Measurements from ENCODE around the gene AGA. TPM values are rescaled to one million over a fixed set of nuclear protein-coding genes. Genes with fewer than 3 reads are reported as not detected.

AGA gene
- total RNA-seq, 1 experiment from 2014 or later: 13.8 TPM

DNA sequence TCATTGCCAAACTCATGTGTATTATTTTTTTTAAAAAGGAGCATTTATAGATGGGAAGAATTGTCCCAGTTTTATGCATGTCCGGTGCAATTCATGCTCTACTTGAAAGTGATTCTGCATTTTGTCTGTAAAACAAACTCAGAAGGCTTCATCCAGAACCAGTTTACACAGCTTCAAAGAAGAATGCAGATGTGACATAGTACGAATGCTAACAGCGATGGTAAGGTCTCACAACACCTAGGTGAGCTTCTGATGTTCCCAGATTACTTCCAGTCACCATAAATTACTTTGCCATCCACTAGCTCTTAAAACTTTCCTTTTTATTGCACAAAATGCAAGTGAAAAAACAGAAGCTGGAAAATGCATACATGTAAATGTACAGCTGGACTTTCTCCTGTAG, 41.5 kb upstream of the AGA start:
- no peaks in the 10 kb centered on the region for H3K36me3 ChIP-seq (ENCODE audit: low read depth)
- no peak for TF ChIP-seq EZH2 (IDR thresholded peaks at IDR 0.05; ENCODE audit: low read depth)
- TF ChIP-seq, protein P1, sequence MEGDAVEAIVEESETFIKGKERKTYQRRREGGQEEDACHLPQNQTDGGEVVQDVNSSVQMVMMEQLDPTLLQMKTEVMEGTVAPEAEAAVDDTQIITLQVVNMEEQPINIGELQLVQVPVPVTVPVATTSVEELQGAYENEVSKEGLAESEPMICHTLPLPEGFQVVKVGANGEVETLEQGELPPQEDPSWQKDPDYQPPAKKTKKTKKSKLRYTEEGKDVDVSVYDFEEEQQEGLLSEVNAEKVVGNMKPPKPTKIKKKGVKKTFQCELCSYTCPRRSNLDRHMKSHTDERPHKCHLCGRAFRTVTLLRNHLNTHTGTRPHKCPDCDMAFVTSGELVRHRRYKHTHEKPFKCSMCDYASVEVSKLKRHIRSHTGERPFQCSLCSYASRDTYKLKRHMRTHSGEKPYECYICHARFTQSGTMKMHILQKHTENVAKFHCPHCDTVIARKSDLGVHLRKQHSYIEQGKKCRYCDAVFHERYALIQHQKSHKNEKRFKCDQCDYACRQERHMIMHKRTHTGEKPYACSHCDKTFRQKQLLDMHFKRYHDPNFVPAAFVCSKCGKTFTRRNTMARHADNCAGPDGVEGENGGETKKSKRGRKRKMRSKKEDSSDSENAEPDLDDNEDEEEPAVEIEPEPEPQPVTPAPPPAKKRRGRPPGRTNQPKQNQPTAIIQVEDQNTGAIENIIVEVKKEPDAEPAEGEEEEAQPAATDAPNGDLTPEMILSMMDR (conservative IDR thresholded peaks at IDR 0.05): no peak
- H3K9me3 ChIP-seq (ENCODE audit: insufficient read depth, low read depth): no peaks in the 10 kb centered on the region
- no peak overlapping the region for H3K27ac ChIP-seq
- peaks cover 17% of the 10 kb centered on the region for H3K4me1 ChIP-seq (replicated peaks; ENCODE audit: insufficient read depth)
- H4K20me1 ChIP-seq (ENCODE audit: insufficient read depth): no peaks in the 10 kb centered on the region
- BruUV-seq (replicated peaks): no TSS peak
- CTCF ChIA-PET: no interaction called here
- no peaks in the 10 kb centered on the region for H3F3A ChIP-seq (ENCODE audit: insufficient read depth, low read depth)
- H3K79me2 ChIP-seq (ENCODE audit: low read depth): no peaks in the 10 kb centered on the region
- H3K4me2 ChIP-seq: no peak overlapping the region
- no peaks in the 10 kb centered on the region for H3K27me3 ChIP-seq (ENCODE audit: insufficient read depth, low read depth)
- POLR2A ChIA-PET (ENCODE audit: unreplicated experiment): no interaction called here
- no peak for DNase-seq
- H3K4me3 ChIP-seq: no peak overlapping the region
- no peaks in the 10 kb centered on the region for H3K9me2 ChIP-seq (ENCODE audit: insufficient read depth)
- no peak overlapping the region for H2AFZ ChIP-seq
- intact Hi-C loops (cut with micrococcal nuclease; ENCODE audit: unreplicated experiment): no loop called here

- DNase-seq: no peak
- CTCF ChIA-PET: no interaction called here
- H3K36me3 ChIP-seq (ENCODE audit: low read depth): no peaks in the 10 kb centered on the region
- no peaks in the 10 kb centered on the region for H3K79me2 ChIP-seq (ENCODE audit: low read depth)
- no peak overlapping the region for H3K4me3 ChIP-seq
- no peaks in the 10 kb centered on the region for H3K27me3 ChIP-seq (ENCODE audit: insufficient read depth, low read depth)
- no peaks in the 10 kb centered on the region for H3K9me2 ChIP-seq (ENCODE audit: insufficient read depth)
- H3K9me3 ChIP-seq (ENCODE audit: insufficient read depth, low read depth): no peaks in the 10 kb centered on the region
- H3K4me2 ChIP-seq: no peak overlapping the region
- TF ChIP-seq EZH2 (IDR thresholded peaks at IDR 0.05; ENCODE audit: low read depth): no peak
- TF ChIP-seq, protein P1 (conservative IDR thresholded peaks at IDR 0.05): no peak
- intact Hi-C loops (cut with micrococcal nuclease; ENCODE audit: unreplicated experiment): no loop called here
- no peak overlapping the region for H2AFZ ChIP-seq
- H3K4me1 ChIP-seq (replicated peaks; ENCODE audit: insufficient read depth): peaks cover 17% of the 10 kb centered on the region
- H3F3A ChIP-seq (ENCODE audit: insufficient read depth, low read depth): no peaks in the 10 kb centered on the region
- POLR2A ChIA-PET (ENCODE audit: unreplicated experiment): no interaction called here
- no TSS peak for BruUV-seq (replicated peaks)
- H3K27ac ChIP-seq: no peak overlapping the region
- H4K20me1 ChIP-seq (ENCODE audit: insufficient read depth): no peaks in the 10 kb centered on the region
Observed at GRCh38 chr4:177483271-177483670, 41.0 kb upstream of the AGA start.

- Histone ChIP-seq H3K36me3 (ENCODE audit: low read depth) (no peaks in the 10 kb centered on the region), H3K79me2 (ENCODE audit: low read depth) (no peaks in the 10 kb centered on the region), H3K4me1 (replicated peaks; ENCODE audit: insufficient read depth) (peaks cover 17% of the 10 kb centered on the region), H3K4me3 (no peak overlapping the region), H3K9me3 (ENCODE audit: insufficient read depth, low read depth) (no peaks in the 10 kb centered on the region), H2AFZ (no peak overlapping the region), H3K27ac (no peak overlapping the region), H4K20me1 (ENCODE audit: insufficient read depth) (no peaks in the 10 kb centered on the region), H3F3A (ENCODE audit: insufficient read depth, low read depth) (no peaks in the 10 kb centered on the region), H3K4me2 (no peak overlapping the region), H3K9me2 (ENCODE audit: insufficient read depth) (no peaks in the 10 kb centered on the region), H3K27me3 (ENCODE audit: insufficient read depth, low read depth) (no peaks in the 10 kb centered on the region)
- TF ChIP-seq, protein P1 (conservative IDR thresholded peaks at IDR 0.05): no peak
- no peak for TF ChIP-seq EZH2 (IDR thresholded peaks at IDR 0.05; ENCODE audit: low read depth)
- DNase-seq: no peak
- CTCF ChIA-PET: no interaction called here
- intact Hi-C loops (cut with micrococcal nuclease; ENCODE audit: unreplicated experiment): no loop called here
- POLR2A ChIA-PET (ENCODE audit: unreplicated experiment): no interaction called here
- BruUV-seq (replicated peaks): no TSS peak
Observed at GRCh38 chr4:177482367-177482766, 40.1 kb upstream of the AGA start.
